HFFc6 (cell line): ENCODE data around the gene FLNB. TPM values are rescaled to one million over a fixed set of nuclear protein-coding genes. Genes with fewer than 3 reads are reported as not detected.

Experiments used
- DNase-seq: peaks from one replicate; pipeline ENCODE4 v3.0.0-alpha.2; 2018
- H3K27ac Mint-ChIP-seq: 2 replicates; pipeline ENCODE4 v1.8.0; 2020; ENCODE audit warnings: mild to moderate bottlenecking, mixed read lengths
- H3K27me3 Mint-ChIP-seq: 2 replicates; pipeline ENCODE4 v1.8.0; 2021; ENCODE audit warnings: mild to moderate bottlenecking, moderate library complexity, mixed read lengths; ENCODE audit not compliant: insufficient read depth
- H3K36me3 Mint-ChIP-seq: 2 replicates; pipeline ENCODE4 v1.8.0; 2021; ENCODE audit warnings: low read depth, mixed read lengths
- H3K4me1 Mint-ChIP-seq: 2 replicates; pipeline ENCODE4 v1.8.0; 2020; ENCODE audit warnings: low read depth, mixed read lengths
- H3K4me3 Mint-ChIP-seq: 2 replicates; pipeline ENCODE4 v1.8.0; 2020; ENCODE audit warnings: mild to moderate bottlenecking, moderate library complexity, mixed read lengths
- H3K9me3 Mint-ChIP-seq: 2 replicates; pipeline ENCODE4 v1.8.0; 2020; ENCODE audit warnings: mild to moderate bottlenecking, mixed read lengths
- total RNA-seq, 6 experiments: library from RNA; stranded (reverse); fragmentation: NEBNext Ultra II Directional; extraction: Animal tissue kit (Norgen Biotek cat#: 25700); gene quantifications; 2 replicates in 1 of 6; 3 replicates in 5 of 6; pipeline ENCODE4 v1.2.3, GENCODE V29; 2021
- TF ChIP-seq, protein P1 (sequence below): fragments of 200-600 bp; sonication (generic); IDR thresholded peaks from 2 replicates; pipeline ENCODE4 v1.5.0; 2021; ENCODE audit warnings: antibody characterized with exemption, mild to moderate bottlenecking

FLNB gene
- total RNA-seq, 6 experiments from 2014 or later, result 93.8 to 117 (median 98.7) TPM

- DNase-seq, result peak; percentile 94
- Mint-ChIP-seq H3K9me3 (no peaks in the 10 kb centered on the region), H3K4me1 (peaks cover 89% of the 10 kb centered on the region), H3K36me3 (peaks cover 18% of the 10 kb centered on the region), H3K27me3 (no peaks in the 10 kb centered on the region), H3K4me3 (peak overlapping the region; percentile 73), H3K27ac (peak overlapping the region; percentile 91)
- TF ChIP-seq, protein P1, sequence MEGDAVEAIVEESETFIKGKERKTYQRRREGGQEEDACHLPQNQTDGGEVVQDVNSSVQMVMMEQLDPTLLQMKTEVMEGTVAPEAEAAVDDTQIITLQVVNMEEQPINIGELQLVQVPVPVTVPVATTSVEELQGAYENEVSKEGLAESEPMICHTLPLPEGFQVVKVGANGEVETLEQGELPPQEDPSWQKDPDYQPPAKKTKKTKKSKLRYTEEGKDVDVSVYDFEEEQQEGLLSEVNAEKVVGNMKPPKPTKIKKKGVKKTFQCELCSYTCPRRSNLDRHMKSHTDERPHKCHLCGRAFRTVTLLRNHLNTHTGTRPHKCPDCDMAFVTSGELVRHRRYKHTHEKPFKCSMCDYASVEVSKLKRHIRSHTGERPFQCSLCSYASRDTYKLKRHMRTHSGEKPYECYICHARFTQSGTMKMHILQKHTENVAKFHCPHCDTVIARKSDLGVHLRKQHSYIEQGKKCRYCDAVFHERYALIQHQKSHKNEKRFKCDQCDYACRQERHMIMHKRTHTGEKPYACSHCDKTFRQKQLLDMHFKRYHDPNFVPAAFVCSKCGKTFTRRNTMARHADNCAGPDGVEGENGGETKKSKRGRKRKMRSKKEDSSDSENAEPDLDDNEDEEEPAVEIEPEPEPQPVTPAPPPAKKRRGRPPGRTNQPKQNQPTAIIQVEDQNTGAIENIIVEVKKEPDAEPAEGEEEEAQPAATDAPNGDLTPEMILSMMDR, result no peak
Observed at GRCh38 chr3:58059349-58060321, 51.4 kb downstream of the FLNB start.

GRCh38 chr3:58062472-58062871, 54.2 kb downstream of the FLNB start:
- Mint-ChIP-seq H3K4me1 (peaks cover 92% of the 10 kb centered on the region), H3K27me3 (no peaks in the 10 kb centered on the region), H3K4me3 (peak overlapping the region; percentile 66), H3K36me3 (peaks cover 6% of the 10 kb centered on the region), H3K27ac (peak overlapping the region; percentile 77), H3K9me3 (no peaks in the 10 kb centered on the region)
- TF ChIP-seq, protein P1, result no peak
- peak; percentile 35 for DNase-seq

GRCh38 chr3:58063022-58063815, 55.0 kb downstream of the FLNB start:
- Mint-ChIP-seq H3K4me3 (no peak overlapping the region; the same call in 1 of the 2 replicates), H3K4me1 (peaks cover 92% of the 10 kb centered on the region), H3K9me3 (no peaks in the 10 kb centered on the region), H3K36me3 (peaks cover 2% of the 10 kb centered on the region; the same call in 1 of the 2 replicates), H3K27ac (peak overlapping the region; percentile 77), H3K27me3 (no peaks in the 10 kb centered on the region)
- TF ChIP-seq, protein P1, result no peak
- DNase-seq, result peak; percentile 78

DNA sequence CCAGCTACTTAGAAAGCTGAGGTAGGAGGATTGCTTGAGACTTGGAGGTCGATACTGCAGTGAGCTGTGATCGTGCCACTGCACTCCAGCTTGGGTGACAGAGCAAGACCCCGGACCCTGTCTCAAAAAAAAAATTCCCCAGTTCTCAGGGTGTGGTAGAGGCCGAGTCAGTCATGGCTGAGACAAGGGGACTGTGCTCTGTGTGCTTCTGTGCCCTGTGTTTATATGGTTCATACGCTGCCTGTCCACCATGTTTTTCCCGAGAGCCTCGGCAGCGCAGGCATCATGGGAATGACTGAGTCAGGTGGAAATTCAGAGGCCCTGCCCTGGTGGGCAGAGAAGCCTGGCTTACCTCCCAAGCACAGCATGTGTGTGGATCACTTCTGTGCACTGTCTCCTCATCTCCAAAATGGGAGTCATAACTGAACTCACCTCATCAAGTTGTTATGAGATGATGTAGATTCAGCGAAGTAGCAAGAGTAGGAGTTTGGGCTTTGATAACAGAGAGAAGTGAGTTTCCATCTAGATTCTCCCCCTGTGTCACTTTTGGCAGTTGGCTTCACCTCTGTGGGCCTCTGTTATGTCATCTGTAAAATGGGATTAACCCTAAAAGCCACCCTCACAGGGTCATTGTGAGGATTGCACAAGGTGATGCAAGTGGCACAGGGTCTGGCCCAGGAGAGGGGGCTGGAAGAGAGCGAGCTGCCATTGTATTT, 56.9 kb downstream of the FLNB start:
- peaks cover 80% of the 10 kb centered on the region for H3K4me1 Mint-ChIP-seq
- DNase-seq, result no peak
- no peak overlapping the region for H3K27ac Mint-ChIP-seq
- peaks cover 2% of the 10 kb centered on the region; the same call in 1 of the 2 replicates for H3K27me3 Mint-ChIP-seq
- H3K36me3 Mint-ChIP-seq, result no peaks in the 10 kb centered on the region
- no peak overlapping the region for H3K4me3 Mint-ChIP-seq
- TF ChIP-seq, protein P1, result no peak
- no peaks in the 10 kb centered on the region for H3K9me3 Mint-ChIP-seq

- no peak overlapping the region for H3K4me3 Mint-ChIP-seq
- no peak overlapping the region for H3K27ac Mint-ChIP-seq
- TF ChIP-seq, protein P1, result no peak
- H3K27me3 Mint-ChIP-seq, result peaks cover 2% of the 10 kb centered on the region; the same call in 1 of the 2 replicates
- peaks cover 74% of the 10 kb centered on the region for H3K4me1 Mint-ChIP-seq
- H3K9me3 Mint-ChIP-seq, result no peaks in the 10 kb centered on the region
- H3K36me3 Mint-ChIP-seq, result no peaks in the 10 kb centered on the region
- no peak for DNase-seq
Observed at GRCh38 chr3:58065700-58066167, 57.5 kb downstream of the FLNB start.
